IPS-18a (cell line): ENCODE results near the gene AKR1C8.
"Not testable (repeated sequence)": the region's sequence is repeated elsewhere in the genome, so short reads cannot be mapped to it uniquely, and the experiment has no call there.

Experiments used
- H3K27ac ChIP-seq: one replicate; pipeline ENCODE4 v1.5.1; 2013; ENCODE audit warnings: low read length
- H3K27me3 ChIP-seq: one replicate; pipeline ENCODE4 v1.6.1; 2013; ENCODE audit warnings: mild to moderate bottlenecking, low read length; ENCODE audit not compliant: control insufficient read depth, insufficient read depth
- H3K36me3 ChIP-seq: one replicate; pipeline ENCODE4 v1.6.1; 2013; ENCODE audit warnings: low read depth, low read length; ENCODE audit not compliant: control insufficient read depth
- H3K4me1 ChIP-seq: one replicate; pipeline ENCODE4 v1.6.1; 2013; ENCODE audit warnings: low read depth, low read length; ENCODE audit not compliant: control insufficient read depth
- H3K4me3 ChIP-seq: one replicate; pipeline ENCODE4 v1.5.1; 2013; ENCODE audit warnings: low read length
- H3K9ac ChIP-seq: one replicate; pipeline ENCODE4 v1.6.1; 2013; ENCODE audit warnings: mild to moderate bottlenecking, low read length, moderate library complexity
- H3K9me3 ChIP-seq: one replicate; pipeline ENCODE4 v1.6.1; 2013; ENCODE audit warnings: low read depth, low read length; ENCODE audit not compliant: control insufficient read depth

The AKR1C8 gene

GRCh38 chr10:5199398-5199797, 14.4 kb upstream of the AKR1C8 start:
- Histone ChIP-seq H3K36me3 (no peaks in the 10 kb centered on the region), H3K27ac (no peak overlapping the region), H3K9me3 (no peaks in the 10 kb centered on the region), H3K4me3 (no peak overlapping the region), H3K4me1 (no peaks in the 10 kb centered on the region), H3K9ac (no peak overlapping the region), H3K27me3 (no peaks in the 10 kb centered on the region)

- H3K4me3 ChIP-seq, result no peak overlapping the region
- no peaks in the 10 kb centered on the region for H3K27me3 ChIP-seq
- H3K36me3 ChIP-seq, result no peaks in the 10 kb centered on the region
- no peak overlapping the region for H3K9ac ChIP-seq
- H3K27ac ChIP-seq, result no peak overlapping the region
- H3K4me1 ChIP-seq, result no peaks in the 10 kb centered on the region
- H3K9me3 ChIP-seq, result no peaks in the 10 kb centered on the region
Observed at GRCh38 chr10:5198386-5198785, 13.4 kb upstream of the AKR1C8 start.

- no peak within 1 kb of the TSS for H3K27ac ChIP-seq
- H3K27me3 ChIP-seq, result no peaks in the 10 kb centered on the region
- H3K4me3 ChIP-seq, result no peak within 1 kb of the TSS
- H3K9me3 ChIP-seq, result no peaks in the 10 kb centered on the region
- H3K36me3 ChIP-seq, result no peaks in the 10 kb centered on the region
- no peak within 1 kb of the TSS for H3K9ac ChIP-seq
- no peaks in the 10 kb centered on the region for H3K4me1 ChIP-seq
Observed at GRCh38 chr10:5196702-5197113, 11.8 kb upstream of the AKR1C8 start, which contains the start of gene AKR1C4. Gene AKR1C4 (plus strand): TSS chr10:5196837. CDS start chr10:5196868, 31 bp downstream.

GRCh38 chr10:5195727-5196374, 10.9 kb upstream of the AKR1C8 start:
- no peaks in the 10 kb centered on the region for H3K27me3 ChIP-seq
- H3K4me1 ChIP-seq, result no peaks in the 10 kb centered on the region
- H3K4me3 ChIP-seq, result no peak overlapping the region
- H3K9me3 ChIP-seq, result no peaks in the 10 kb centered on the region
- H3K27ac ChIP-seq, result no peak overlapping the region
- H3K36me3 ChIP-seq, result no peaks in the 10 kb centered on the region
- no peak overlapping the region for H3K9ac ChIP-seq

GRCh38 chr10:5194431-5194830, 9.5 kb upstream of the AKR1C8 start:
- H3K36me3 ChIP-seq, result no peaks in the 10 kb centered on the region
- H3K9me3 ChIP-seq, result no peaks in the 10 kb centered on the region
- H3K4me1 ChIP-seq, result no peaks in the 10 kb centered on the region
- no peaks in the 10 kb centered on the region for H3K27me3 ChIP-seq
- H3K9ac ChIP-seq, result no peak overlapping the region
- no peak overlapping the region for H3K27ac ChIP-seq
- no peak overlapping the region for H3K4me3 ChIP-seq

- no peaks in the 10 kb centered on the region for H3K9me3 ChIP-seq
- H3K27ac ChIP-seq, result no peak overlapping the region
- no peaks in the 10 kb centered on the region for H3K27me3 ChIP-seq
- no peaks in the 10 kb centered on the region for H3K36me3 ChIP-seq
- H3K4me3 ChIP-seq, result no peak overlapping the region
- no peaks in the 10 kb centered on the region for H3K4me1 ChIP-seq
- H3K9ac ChIP-seq, result no peak overlapping the region
Observed at GRCh38 chr10:5188358-5188757, 3.4 kb upstream of the AKR1C8 start.

GRCh38 chr10:5187867-5188266, 2.9 kb upstream of the AKR1C8 start:
- no peak overlapping the region for H3K27ac ChIP-seq

GRCh38 chr10:5183923-5184322, 1.0 kb downstream of the AKR1C8 start:
- Histone ChIP-seq H3K36me3 (no peaks in the 10 kb centered on the region), H3K4me3 (no peak overlapping the region), H3K4me1 (no peaks in the 10 kb centered on the region), H3K9me3 (peaks cover 4% of the 10 kb centered on the region), H3K9ac (no peak overlapping the region), H3K27me3 (no peaks in the 10 kb centered on the region), H3K27ac (no peak overlapping the region)

More at GRCh38 chr10:5187867-5188266, 2.9 kb upstream of the AKR1C8 start:
- no peak overlapping the region for H3K9ac ChIP-seq
- no peaks in the 10 kb centered on the region for H3K36me3 ChIP-seq
- no peaks in the 10 kb centered on the region for H3K9me3 ChIP-seq
- H3K27me3 ChIP-seq, result no peaks in the 10 kb centered on the region
- H3K4me1 ChIP-seq, result no peaks in the 10 kb centered on the region
- H3K4me3 ChIP-seq, result no peak overlapping the region

- H3K9ac ChIP-seq, H3K4me3 ChIP-seq, H3K36me3 ChIP-seq, H3K9me3 ChIP-seq, H3K27me3 ChIP-seq, H3K27ac ChIP-seq, H3K4me1 ChIP-seq: not testable (repeated sequence)
Observed at GRCh38 chr10:5180503-5180902, 4.4 kb downstream of the AKR1C8 start.

- H3K4me1 ChIP-seq, H3K4me3 ChIP-seq, H3K27me3 ChIP-seq, H3K27ac ChIP-seq, H3K36me3 ChIP-seq, H3K9me3 ChIP-seq, H3K9ac ChIP-seq: not testable (repeated sequence)
Observed at GRCh38 chr10:5175581-5175980, 9.4 kb downstream of the AKR1C8 start.

- H3K9ac ChIP-seq, result no peak overlapping the region
- H3K4me3 ChIP-seq, result no peak overlapping the region
- H3K9me3 ChIP-seq, result peaks cover 38% of the 10 kb centered on the region
- H3K27ac ChIP-seq, result no peak overlapping the region
- no peaks in the 10 kb centered on the region for H3K36me3 ChIP-seq
- peaks cover 33% of the 10 kb centered on the region for H3K27me3 ChIP-seq
- no peaks in the 10 kb centered on the region for H3K4me1 ChIP-seq
Observed at GRCh38 chr10:5168897-5169420, 16.0 kb downstream of the AKR1C8 start.

GRCh38 chr10:5165738-5166137, 19.2 kb downstream of the AKR1C8 start:
- H3K9me3 ChIP-seq, result peaks cover 48% of the 10 kb centered on the region
- H3K27me3 ChIP-seq, result peaks cover 30% of the 10 kb centered on the region
- no peak overlapping the region for H3K27ac ChIP-seq

More at GRCh38 chr10:5165738-5166137, 19.2 kb downstream of the AKR1C8 start:
- Histone ChIP-seq H3K36me3 (no peaks in the 10 kb centered on the region), H3K9ac (no peak overlapping the region), H3K4me1 (no peaks in the 10 kb centered on the region), H3K4me3 (no peak overlapping the region)
